ENCODE measurements around the gene DNAJC17. TPM values are rescaled to one million over a fixed set of nuclear protein-coding genes. Genes with fewer than 3 reads are reported as not detected.

The DNAJC17 gene
- total and polyA plus RNA-seq, 2 of the 13 experiments (the other 11 are each of a cell fraction or from before 2014, with no cell fraction given) = 22.2 to 26.5 TPM

- peak; percentile 82 for TF ChIP-seq TEAD3 (CRISPR knock-in tag; optimal IDR thresholded peaks at IDR 0.05; ENCODE audit: borderline replicate concordance)
- peak; percentile 80; the same call in 1 of the 2 replicates for TF ChIP-seq ZNF792 (CRISPR knock-in tag; IDR thresholded peaks at IDR 0.05)
- no peak for TF ChIP-seq ZEB1 (IDR thresholded peaks at IDR 0.05; ENCODE audit: insufficient replicate concordance, low read depth)
- peak; percentile 79 for TF ChIP-seq GATAD2A (CRISPR knock-in tag; IDR thresholded peaks at IDR 0.05)
- TF ChIP-seq IRF2 (CRISPR knock-in tag; IDR thresholded peaks at IDR 0.05) = peak; percentile 55; the same call in 1 of the 2 replicates
- TF ChIP-seq ZNF574 (CRISPR knock-in tag; IDR thresholded peaks at IDR 0.05) = peak; percentile 34; the same call in 1 of the 2 replicates
- TF ChIP-seq SP1 (IDR thresholded peaks at IDR 0.05) = no peak
- TF ChIP-seq SP1 (CRISPR knock-in tag; IDR thresholded peaks at IDR 0.05) = no peak
- no peak for TF ChIP-seq ATF5 (CRISPR knock-in tag; IDR thresholded peaks at IDR 0.05; ENCODE audit: low read depth)
- TF ChIP-seq MAZ (IDR thresholded peaks at IDR 0.05; ENCODE audit: borderline replicate concordance, low read depth, low read length) = no peak
- no peak for TF ChIP-seq MAZ (CRISPR knock-in tag; IDR thresholded peaks at IDR 0.05; ENCODE audit: low read depth)
- TF ChIP-seq RORA (CRISPR knock-in tag; IDR thresholded peaks at IDR 0.05) = no peak
- no peak for TF ChIP-seq FOXA1 (IDR thresholded peaks at IDR 0.05)
- TF ChIP-seq FOXA1 (CRISPR knock-in tag; IDR thresholded peaks at IDR 0.05) = peak; percentile 13; the same call in 1 of the 2 replicates
- TF ChIP-seq GATAD1 (CRISPR knock-in tag; IDR thresholded peaks at IDR 0.05) = 0 out of 2 replicates have a peak, but pooled peaks have one; percentile 30
- TF ChIP-seq RARA (CRISPR knock-in tag; IDR thresholded peaks at IDR 0.05) = peak; percentile 85
- peak; percentile 80; the same call in 1 of the 2 replicates for TF ChIP-seq MIXL1 (CRISPR knock-in tag; IDR thresholded peaks at IDR 0.05)
- TF ChIP-seq ZNF646 (CRISPR knock-in tag; IDR thresholded peaks at IDR 0.05) = peak; percentile 58; the same call in 1 of the 2 replicates
- TF ChIP-seq FOXO1 (CRISPR knock-in tag; IDR thresholded peaks at IDR 0.05) = peak; percentile 85
- 0 out of 2 replicates have a peak, but pooled peaks have one; percentile 19 for TF ChIP-seq MAFG (CRISPR knock-in tag; IDR thresholded peaks at IDR 0.05)
- TF ChIP-seq ZNF788 (CRISPR knock-in tag; IDR thresholded peaks at IDR 0.05; ENCODE audit: borderline replicate concordance) = peak; percentile 60; the same call in 1 of the 2 replicates
- TF ChIP-seq ISL2 (CRISPR knock-in tag; IDR thresholded peaks at IDR 0.05) = peak; percentile 37; the same call in 1 of the 2 replicates
- TF ChIP-seq CHD4 (IDR thresholded peaks at IDR 0.05; ENCODE audit: borderline replicate concordance, low read length) = peak; percentile 39; the same call in 1 of the 2 replicates
These were observed 13.9 kb downstream of the DNAJC17 start (continued) for GRCh38 chr15:40793216-40793989.

Measured in HepG2 (cell line).